Middle frontal gyrus (tissue), 1 donor: ENCODE measurements around the gene KRTCAP2.
"Not testable (repeated sequence)": the region's sequence is repeated elsewhere in the genome, so short reads cannot be mapped to it uniquely, and the experiment has no call there.

Source experiments
- DNase-seq: peaks from one replicate; pipeline ENCODE4 v3.0.0-alpha.2; 2015; ENCODE audit warnings: low spot score; ENCODE audit errors: extremely low spot score

KRTCAP2 gene

DNA sequence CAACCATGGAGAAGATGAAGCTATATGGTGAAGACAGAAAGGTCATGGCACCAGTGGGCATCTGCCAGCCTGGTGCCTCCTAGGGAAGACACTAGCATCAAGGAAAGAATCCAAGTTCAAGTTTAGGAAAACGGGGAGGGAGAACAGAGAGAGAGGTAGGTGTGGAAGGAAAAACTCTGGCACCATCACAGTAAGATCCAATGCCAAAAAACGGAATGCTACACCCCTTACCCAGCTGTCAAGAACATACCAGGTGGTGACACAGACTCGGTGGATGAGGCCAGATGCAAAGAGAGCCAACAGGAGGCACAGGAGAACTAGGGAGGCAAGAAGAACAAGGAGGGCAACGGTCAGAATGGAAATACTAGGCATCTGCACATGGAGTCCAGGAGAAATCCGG, 3.6 kb downstream of the KRTCAP2 start:
- no peak for DNase-seq

DNA sequence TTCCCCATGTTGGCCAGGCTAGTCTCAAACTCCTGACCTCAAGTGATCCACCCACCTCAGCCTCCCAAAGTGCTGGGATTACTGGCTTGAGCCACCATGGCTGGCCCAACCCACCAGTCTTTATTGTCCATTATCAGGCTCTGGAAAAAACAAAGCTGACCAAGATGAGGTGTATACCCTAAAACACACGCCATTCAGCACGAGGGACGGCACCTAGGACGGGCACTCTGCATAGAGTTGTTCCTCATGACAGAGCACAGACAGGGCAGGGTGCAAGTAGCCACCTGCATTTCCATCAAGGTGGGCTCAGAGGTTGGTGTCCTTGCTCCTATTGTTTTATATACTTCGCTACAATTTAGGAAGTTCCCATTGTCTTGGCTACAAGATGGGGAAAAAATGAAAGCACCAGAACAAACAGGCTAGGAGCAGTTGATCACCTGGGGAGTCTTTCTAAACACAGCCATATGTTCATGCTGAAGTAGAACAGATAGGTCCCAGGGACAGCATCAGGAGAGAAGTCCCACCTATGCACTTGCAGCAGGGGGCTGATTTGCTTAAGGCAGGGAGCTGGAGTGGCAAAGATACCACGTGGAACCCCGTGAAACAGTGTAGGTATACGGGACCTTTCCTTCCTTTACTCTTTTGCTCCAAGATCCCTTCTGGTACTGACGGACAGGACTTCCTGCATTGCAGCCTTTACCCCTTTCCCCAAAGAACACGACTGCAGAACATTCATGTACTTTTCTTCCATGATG, 4.5 kb downstream of the KRTCAP2 start:
- no peak for DNase-seq

GRCh38 chr1:155168105-155168445, 5.0 kb downstream of the KRTCAP2 start:
- DNase-seq = not testable (repeated sequence)

DNA sequence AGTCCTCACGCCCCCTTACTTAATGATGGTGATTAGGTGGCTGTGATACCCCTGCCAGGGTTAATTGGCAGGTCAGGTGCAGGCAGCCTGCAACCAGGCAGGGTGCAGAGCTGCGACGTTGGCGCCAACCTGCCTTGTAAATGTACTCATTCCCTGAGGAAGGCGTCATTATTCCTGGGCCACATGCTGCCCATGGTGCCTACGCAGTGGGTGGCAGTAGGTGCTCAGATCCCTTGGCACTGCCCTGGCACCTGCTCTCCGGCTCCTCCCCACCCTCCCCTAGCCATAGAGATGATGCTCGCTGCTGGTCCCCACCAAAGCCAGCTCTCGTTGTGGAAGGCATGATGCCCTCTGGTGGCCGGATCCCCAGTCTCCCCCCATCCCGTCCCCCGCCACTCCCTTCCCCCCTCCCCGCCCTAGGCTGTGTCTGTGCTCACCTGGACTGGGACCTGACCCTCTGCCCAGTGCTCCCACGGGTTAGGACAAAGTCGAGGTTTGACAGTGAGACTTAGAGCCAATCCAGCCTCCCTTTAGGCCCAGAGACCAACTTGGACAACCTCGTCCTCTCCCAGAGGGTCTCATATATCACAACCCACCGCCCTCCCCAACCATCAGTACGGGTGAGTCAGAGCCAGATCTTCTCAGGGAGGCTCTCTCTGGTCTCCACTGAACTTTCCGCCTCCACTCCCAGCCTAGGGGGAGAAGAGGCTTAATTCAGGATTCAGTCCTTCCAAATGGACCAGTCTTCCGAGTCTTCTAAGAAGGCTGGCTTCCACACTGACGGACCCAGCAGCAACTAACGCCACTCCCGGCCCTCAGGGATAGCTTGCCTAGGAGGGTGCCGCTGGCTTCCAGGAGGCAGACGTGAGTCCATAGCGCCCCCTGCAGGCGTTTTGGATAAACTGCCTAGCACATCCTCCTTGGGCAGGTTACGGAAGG, 5.7 kb downstream of the KRTCAP2 start:
- peak; percentile 71 for DNase-seq

GRCh38 chr1:155166471-155167165, 6.5 kb downstream of the KRTCAP2 start:
- DNase-seq = no peak

DNA sequence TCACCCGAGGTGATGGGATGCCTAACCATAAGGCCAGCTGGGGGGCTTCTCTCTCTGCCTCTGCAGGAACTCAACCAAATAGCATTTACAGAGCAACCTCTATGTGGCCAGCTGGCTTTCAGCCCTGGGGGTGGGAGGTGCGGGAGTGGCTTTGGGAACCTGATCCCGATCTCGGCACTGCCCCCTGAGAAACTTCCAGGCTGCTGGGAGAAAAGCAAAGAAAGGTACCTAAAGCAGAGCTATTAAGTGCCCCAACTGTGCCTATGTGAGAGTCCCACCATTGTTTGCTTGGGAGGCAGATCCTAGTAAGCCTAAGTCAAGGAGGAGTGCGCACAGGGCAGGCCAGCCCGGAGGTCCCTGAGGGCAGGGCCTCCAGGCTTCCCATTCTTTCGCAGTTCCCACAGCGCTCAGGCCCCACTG, 7.0 kb downstream of the KRTCAP2 start:
- DNase-seq = no peak

DNA sequence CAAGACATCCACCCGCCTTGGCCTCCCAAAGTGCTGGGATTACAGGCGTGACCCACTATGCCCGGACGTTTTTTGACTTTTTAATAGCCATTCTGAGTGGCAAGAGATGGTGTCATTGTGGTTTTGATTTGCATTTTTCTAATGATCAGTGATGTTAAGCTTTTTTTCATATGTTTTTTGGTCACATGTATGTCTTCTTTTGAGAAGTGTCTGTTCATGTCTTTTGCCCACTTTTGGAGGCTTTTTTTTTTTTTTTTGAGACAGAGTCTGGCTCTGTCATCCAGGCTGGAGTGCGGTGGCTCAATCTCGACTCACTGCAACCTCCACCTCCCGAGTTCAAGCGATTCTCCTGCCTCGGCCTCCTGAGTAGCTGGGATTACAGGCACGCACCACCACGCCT, 8.5 kb downstream of the KRTCAP2 start:
- DNase-seq = not testable (repeated sequence)

DNA sequence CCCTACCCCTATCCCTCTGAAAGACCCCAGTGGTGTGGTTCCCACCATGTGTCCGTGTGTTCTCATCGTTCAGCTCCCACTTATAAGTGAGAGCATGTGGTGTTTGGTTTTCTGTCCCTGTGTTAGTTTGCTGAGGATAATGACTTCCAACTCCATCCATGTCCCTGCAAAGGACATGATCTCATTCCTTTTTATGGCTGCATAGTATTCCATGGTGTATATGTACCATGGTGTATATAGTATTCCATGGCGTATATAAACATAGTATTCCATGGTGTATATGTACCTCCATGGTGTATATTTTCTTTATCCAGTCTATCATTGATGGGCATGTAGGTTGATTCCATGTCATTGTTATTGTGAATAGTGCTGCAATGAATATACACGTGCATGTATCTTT, 9.3 kb downstream of the KRTCAP2 start:
- DNase-seq = not testable (repeated sequence)

DNA sequence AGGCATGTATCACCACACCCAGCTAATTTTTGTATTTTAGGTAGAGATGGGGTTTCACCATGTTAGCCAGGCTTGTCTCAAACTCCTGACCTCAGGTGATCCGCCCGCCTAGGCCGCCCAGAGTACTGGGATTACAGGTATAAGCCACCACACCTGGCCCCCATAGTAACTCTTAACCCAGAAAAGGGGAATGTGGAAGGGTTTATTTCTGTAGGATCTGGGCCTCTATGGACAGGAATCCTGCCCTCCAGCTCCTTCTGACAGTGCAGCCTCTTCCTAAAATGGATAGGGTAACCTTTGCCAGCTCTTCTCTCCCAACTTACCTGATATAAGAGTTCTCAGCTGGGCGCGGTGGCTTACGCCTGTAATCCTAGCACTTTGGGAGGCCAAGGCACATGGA, 10.5 kb downstream of the KRTCAP2 start:
- not testable (repeated sequence) for DNase-seq

GRCh38 chr1:155160128-155160527, 13.0 kb downstream of the KRTCAP2 start:
- no peak for DNase-seq

- DNase-seq = no peak
These were observed 14.1 kb downstream of the KRTCAP2 start for GRCh38 chr1:155158991-155159390.

GRCh38 chr1:155155996-155156643, 17.0 kb downstream of the KRTCAP2 start:
- DNase-seq = not testable (repeated sequence)

DNA sequence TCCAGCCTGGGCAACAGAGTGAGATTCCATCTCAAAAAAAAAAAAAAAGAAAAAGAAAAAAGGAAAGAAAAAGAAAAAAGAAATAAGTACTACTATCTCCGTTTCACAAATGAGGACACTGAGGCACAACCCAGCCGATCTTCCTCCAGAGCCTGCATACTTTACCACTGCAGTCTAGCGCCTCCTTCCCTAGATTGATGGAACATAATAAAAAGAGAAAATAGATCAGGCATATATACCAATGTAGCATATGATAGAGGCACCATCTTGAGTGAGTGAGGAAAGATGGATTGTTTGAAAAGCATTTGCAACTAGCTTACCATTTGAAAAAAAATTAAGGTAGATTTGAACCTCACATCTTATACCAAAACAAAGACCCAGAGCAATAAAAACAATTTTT, 27.6 kb downstream of the KRTCAP2 start:
- DNase-seq = no peak

- no peak for DNase-seq
These were observed 31.4 kb downstream of the KRTCAP2 start for GRCh38 chr1:155141749-155142148.

GRCh38 chr1:155140630-155140953, 32.5 kb downstream of the KRTCAP2 start:
- DNase-seq = no peak

DNA sequence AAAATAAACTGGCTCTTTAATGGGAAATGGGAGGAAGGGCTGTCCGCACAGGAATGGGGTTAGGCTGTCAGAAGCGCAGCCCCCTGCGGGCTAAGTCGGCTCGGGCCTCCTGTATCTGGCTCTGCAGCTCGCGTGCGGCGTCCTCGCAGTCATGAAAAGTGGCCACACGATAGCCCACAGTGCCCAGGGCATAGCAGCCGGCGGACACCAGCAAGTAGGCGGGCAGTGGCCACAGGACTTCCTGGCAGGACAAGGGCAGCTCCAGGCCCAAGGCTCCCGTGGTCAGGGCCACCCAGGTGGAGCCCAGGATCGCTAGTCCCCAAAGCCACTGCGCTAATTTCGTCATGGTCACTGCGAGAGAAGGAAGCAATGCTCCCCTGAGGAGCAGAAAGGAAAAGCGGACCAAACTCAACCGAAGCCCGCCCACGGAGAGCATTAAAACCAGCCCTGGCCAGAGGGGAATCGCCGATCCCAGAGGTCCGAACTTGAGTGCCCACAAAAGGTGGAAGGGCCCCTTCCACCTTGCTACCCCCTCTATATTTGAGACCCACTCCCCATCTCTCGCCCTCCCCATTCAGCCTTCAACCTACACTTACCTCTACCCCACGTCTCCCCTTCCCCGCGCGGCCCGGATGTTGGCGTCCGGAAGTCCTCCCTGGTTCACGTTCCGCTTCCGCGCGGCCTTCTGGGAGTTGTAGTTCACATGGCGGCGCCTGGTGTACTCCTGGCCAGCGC, 33.0 kb downstream of the KRTCAP2 start, which contains the start of gene DPM3:
DPM3 (minus strand) TSS at position 637 of the 735 bp plus-strand sequence; CDS start at position 346, 291 bp downstream.
- DNase-seq = peak; percentile 83

DNA sequence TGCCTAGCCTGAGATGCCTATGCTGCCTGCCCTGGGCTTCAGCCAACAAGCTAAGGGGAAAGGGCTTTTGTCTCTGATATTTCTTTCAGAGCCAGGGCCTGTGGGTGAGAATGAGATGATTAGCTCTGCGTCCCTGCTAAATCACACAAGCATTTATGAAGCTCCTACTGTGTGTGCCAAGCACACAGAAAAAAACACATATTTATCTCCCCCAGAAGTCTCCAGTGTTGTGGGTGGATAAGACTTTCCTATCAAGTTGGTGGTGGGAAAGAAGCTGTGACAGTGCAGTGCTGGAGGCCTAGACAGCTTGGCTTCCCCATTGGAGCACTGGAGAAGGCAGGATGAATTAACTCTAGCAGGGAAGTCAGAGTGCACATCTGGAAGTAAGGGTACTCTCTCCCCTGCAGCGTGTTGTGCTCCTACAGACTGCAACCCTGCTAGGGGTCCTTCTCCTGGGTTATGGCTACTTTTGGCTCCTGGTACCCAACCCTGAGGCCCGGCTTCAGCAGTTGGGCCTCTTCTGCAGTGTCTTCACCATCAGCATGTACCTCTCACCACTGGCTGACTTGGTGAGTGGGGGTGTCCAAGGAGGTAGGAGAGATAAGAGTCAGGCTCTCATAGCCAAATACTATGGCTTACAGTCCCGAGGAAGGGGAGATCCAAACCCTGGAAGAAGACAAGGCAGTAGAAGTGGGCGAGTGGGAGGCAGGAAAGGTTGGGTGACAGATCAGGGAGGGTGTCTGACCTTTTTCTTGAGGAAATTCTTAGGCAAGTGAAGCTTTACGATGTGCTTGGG, 35.8 kb downstream of the KRTCAP2 start:
- no peak for DNase-seq

- no peak for DNase-seq
These were observed 36.4 kb downstream of the KRTCAP2 start for GRCh38 chr1:155136748-155137147.

DNA sequence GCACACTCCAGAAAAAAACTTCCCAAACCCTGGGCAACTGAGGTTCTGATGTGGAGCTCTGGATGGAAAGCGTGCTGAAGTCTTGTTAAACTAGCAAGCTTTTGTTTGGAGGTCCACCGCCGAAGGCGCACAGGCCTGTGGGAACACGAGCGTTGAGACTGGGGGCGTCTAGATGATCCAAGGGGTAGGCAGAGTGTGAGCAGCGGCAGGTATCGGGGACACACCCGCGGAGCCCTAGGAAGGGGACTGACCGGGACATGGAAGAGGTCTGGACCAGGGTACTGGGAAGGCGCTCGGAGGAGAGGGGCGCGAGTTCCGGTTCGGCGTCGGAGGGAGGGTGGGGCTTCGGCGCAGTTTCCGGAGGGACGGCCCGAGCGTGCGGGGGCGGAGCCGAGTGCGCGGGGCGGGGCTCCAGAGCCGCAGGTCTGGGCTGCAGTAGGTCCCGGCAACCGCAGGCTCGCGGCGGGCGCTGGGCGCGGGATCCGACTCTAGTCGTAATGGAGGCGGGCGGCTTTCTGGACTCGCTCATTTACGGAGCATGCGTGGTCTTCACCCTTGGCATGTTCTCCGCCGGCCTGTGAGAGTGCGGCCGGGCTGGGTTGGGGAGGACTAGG, 37.6 kb downstream of the KRTCAP2 start, which contains the start of gene SLC50A1:
SLC50A1 (plus strand) TSS at position 438 of the 614 bp plus-strand sequence; CDS start at position 498, 60 bp downstream.
- DNase-seq = peak; percentile 82
